CD14-positive monocyte (primary cell): ENCODE results near the gene PTAFR. TPM values are rescaled to one million over a fixed set of nuclear protein-coding genes. Genes with fewer than 3 reads are reported as not detected.
"Not testable (repeated sequence)": the region's sequence is repeated elsewhere in the genome, so short reads cannot be mapped to it uniquely, and the experiment has no call there.

Experiments used
- DNase-seq, 3 donors: peaks; one replicate each; pipeline ENCODE4 v3.0.0-alpha.2; 2011 to 2022
- H2AFZ ChIP-seq: 2 replicates; pipeline ENCODE4 v1.6.0; 2012; ENCODE audit warnings: mild to moderate bottlenecking, low read depth, low read length, inconsistent platforms; ENCODE audit not compliant: insufficient read depth, poor library complexity, severe bottlenecking
- H3K27ac ChIP-seq, 2 donors: 1 replicate in 1 of 2; 2 replicates in 1 of 2; pipeline ENCODE4 v1.5.1; 2012 to 2013; ENCODE audit warnings: low read length in 2 of 2, control low read depth in 1 of 2, inconsistent platforms in 1 of 2, low read depth in 1 of 2, mild to moderate bottlenecking in 1 of 2
- H3K27me3 ChIP-seq, 2 donors: one replicate each; pipeline versions ENCODE4 v1.6.0 to v1.6.1; 2011 to 2013; ENCODE audit warnings: low read length in 2 of 2; ENCODE audit not compliant: control insufficient read depth in 2 of 2, insufficient read depth in 2 of 2
- H3K36me3 ChIP-seq, 2 donors: replicated peaks in 1 of 2; 1 replicate in 1 of 2; 2 replicates in 1 of 2; pipeline versions ENCODE4 v1.5.1 to v1.6.1; 2012 to 2013; ENCODE audit warnings: low read length in 2 of 2, control low read depth in 1 of 2, inconsistent platforms in 1 of 2, mild to moderate bottlenecking in 1 of 2; ENCODE audit not compliant: insufficient read depth in 2 of 2, control insufficient read depth in 1 of 2
- H3K4me1 ChIP-seq, 2 donors: 1 replicate in 1 of 2; 2 replicates in 1 of 2; pipeline versions ENCODE4 v1.5.1 to v1.6.1; 2012 to 2013; ENCODE audit warnings: low read length in 2 of 2, control low read depth in 1 of 2, inconsistent platforms in 1 of 2, mild to moderate bottlenecking in 1 of 2, moderate library complexity in 1 of 2; ENCODE audit not compliant: insufficient read depth in 2 of 2, control insufficient read depth in 1 of 2
- H3K4me2 ChIP-seq: replicated peaks from 2 replicates; pipeline ENCODE3; 2012; ENCODE audit warnings: low read length, moderate library complexity, mild to moderate bottlenecking; ENCODE audit not compliant: poor library complexity, severe bottlenecking; ENCODE audit errors: extremely low read depth
- H3K4me3 ChIP-seq, 3 experiments: fragments of 200-600 bp in 1 of 3; sonication (generic) in 1 of 3; replicated peaks in 1 of 3; 1 replicate in 2 of 3; 2 replicates in 1 of 3; pipeline ENCODE4 v1.5.1; 2011 to 2013; ENCODE audit warnings: low read length in 3 of 3, mild to moderate bottlenecking in 3 of 3, control low read depth in 2 of 3, low read depth in 2 of 3, inconsistent platforms in 1 of 3, moderate library complexity in 1 of 3
- H3K79me2 ChIP-seq: 2 replicates; pipeline ENCODE4 v1.6.0; 2012; ENCODE audit warnings: mild to moderate bottlenecking, control low read depth, inconsistent platforms, low read length, moderate library complexity; ENCODE audit not compliant: insufficient read depth
- H3K9ac ChIP-seq: 2 replicates; pipeline ENCODE4 v1.6.0; 2017; ENCODE audit warnings: low read length, mild to moderate bottlenecking; ENCODE audit not compliant: insufficient read depth, poor library complexity, severe bottlenecking
- H3K9me3 ChIP-seq, 2 donors: replicated peaks in 1 of 2; 1 replicate in 1 of 2; 2 replicates in 1 of 2; pipeline versions ENCODE4 v1.5.1 to v1.6.1; 2012 to 2013; ENCODE audit warnings: low read length in 2 of 2, control low read depth in 1 of 2; ENCODE audit not compliant: control insufficient read depth in 1 of 2, insufficient read depth in 1 of 2
- H4K20me1 ChIP-seq: 2 replicates; pipeline ENCODE4 v1.6.0; 2012; ENCODE audit warnings: mild to moderate bottlenecking, low read length, control low read depth, moderate library complexity; ENCODE audit not compliant: insufficient read depth
- H3K27ac Mint-ChIP-seq, 7 donors: one replicate each; pipeline ENCODE4 v1.8.0; 2020; ENCODE audit warnings: mild to moderate bottlenecking in 7 of 7, mixed read lengths in 7 of 7, moderate library complexity in 6 of 7, inconsistent platforms in 2 of 7
- H3K27me3 Mint-ChIP-seq, 3 donors: one replicate each; pipeline ENCODE4 v1.8.0; 2021 to 2022; ENCODE audit warnings: low read depth in 3 of 3, mild to moderate bottlenecking in 3 of 3, mixed read lengths in 3 of 3, moderate library complexity in 3 of 3, inconsistent platforms in 1 of 3
- H3K36me3 Mint-ChIP-seq, 2 donors: one replicate each; pipeline ENCODE4 v1.8.0; 2020; ENCODE audit warnings: mixed read lengths in 2 of 2, inconsistent platforms in 1 of 2, mild to moderate bottlenecking in 1 of 2
- H3K4me1 Mint-ChIP-seq: one replicate; pipeline ENCODE4 v1.8.0; 2020; ENCODE audit warnings: mild to moderate bottlenecking, mixed read lengths
- H3K4me3 Mint-ChIP-seq, 2 donors: one replicate each; pipeline ENCODE4 v1.8.0; 2020; ENCODE audit warnings: mild to moderate bottlenecking in 2 of 2, mixed read lengths in 2 of 2, moderate library complexity in 1 of 2
- H3K9me3 Mint-ChIP-seq, 7 donors: one replicate each; pipeline ENCODE4 v1.8.0; 2020 to 2022; ENCODE audit warnings: mixed read lengths in 7 of 7, mild to moderate bottlenecking in 6 of 7, moderate library complexity in 6 of 7, inconsistent platforms in 2 of 7
- WGBS: methylation state at CpG from one replicate; pipeline ENCODE4 v1.1.5; 2013; ENCODE audit warnings: missing lambda C conversion rate; ENCODE audit not compliant: insufficient coverage; 5-methylcytosine and 5-hydroxymethylcytosine counted together
- intact Hi-C, 2 donors: fragments of 100-400 bp; cut with micrococcal nuclease; formaldehyde crosslinking; loops; one replicate each; pipeline versions ENCODE4 v1.15.0 to v1.15.1; 2023
- polyA plus RNA-seq, 3 donors: library from polyadenylated mRNA; depleted of rRNA in 1 of 3; unstranded in 2 of 3; stranded (reverse) in 1 of 3; fragments of 300-500 nt in 2 of 3; fragments of >200 nt in 1 of 3; fragmentation: Illumina TruSeq in 2 of 3; gene quantifications; 1 replicate in 2 of 3; 2 replicates in 1 of 3; pipeline ENCODE4 v1.2.3, GENCODE V29; 2012 to 2021
- TF ChIP-seq, protein P1 (sequence below): fragments of 200-600 bp; IDR thresholded peaks from one replicate; pipeline ENCODE4 v1.8.0; 2022; ENCODE audit warnings: antibody characterized with exemption, mild to moderate bottlenecking

Gene PTAFR
- polyA plus RNA-seq, 3 donors, result 115 to 347 (median 331) TPM

DNA sequence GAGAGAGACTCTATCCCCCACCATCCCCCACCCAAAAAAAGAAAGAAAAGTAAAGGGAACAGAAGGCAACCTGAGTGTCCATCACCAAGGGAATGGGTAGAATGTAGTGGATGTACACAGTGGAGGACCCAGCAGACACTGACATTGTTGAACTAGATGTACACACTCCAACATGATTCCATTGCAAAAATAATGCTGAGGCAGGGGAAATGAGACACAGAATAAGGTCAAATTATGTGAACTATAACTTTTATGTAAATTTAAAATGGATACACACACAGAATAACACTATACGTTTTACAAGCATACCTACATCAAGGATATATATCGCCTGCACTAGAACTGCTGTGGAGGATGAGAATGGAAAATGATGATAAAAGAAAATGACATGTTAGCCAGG, 34.8 kb downstream of the PTAFR start:
- Histone ChIP-seq H3K9me3 (no peaks in the 10 kb centered on the region), H3K27ac (no peak overlapping the region), H3K9ac (no peak overlapping the region), H3K36me3 (peaks cover 0 to 1% of the 10 kb centered on the region in 2 donors), H4K20me1 (no peaks in the 10 kb centered on the region), H3K4me1 (peaks cover 65 to 80% of the 10 kb centered on the region in 2 donors), H3K4me3 (no peak overlapping the region), H3K4me2 (no peak overlapping the region), H3K27me3 (no peaks in the 10 kb centered on the region), H2AFZ (no peak overlapping the region), H3K79me2 (no peaks in the 10 kb centered on the region)
- TF ChIP-seq, protein P1, sequence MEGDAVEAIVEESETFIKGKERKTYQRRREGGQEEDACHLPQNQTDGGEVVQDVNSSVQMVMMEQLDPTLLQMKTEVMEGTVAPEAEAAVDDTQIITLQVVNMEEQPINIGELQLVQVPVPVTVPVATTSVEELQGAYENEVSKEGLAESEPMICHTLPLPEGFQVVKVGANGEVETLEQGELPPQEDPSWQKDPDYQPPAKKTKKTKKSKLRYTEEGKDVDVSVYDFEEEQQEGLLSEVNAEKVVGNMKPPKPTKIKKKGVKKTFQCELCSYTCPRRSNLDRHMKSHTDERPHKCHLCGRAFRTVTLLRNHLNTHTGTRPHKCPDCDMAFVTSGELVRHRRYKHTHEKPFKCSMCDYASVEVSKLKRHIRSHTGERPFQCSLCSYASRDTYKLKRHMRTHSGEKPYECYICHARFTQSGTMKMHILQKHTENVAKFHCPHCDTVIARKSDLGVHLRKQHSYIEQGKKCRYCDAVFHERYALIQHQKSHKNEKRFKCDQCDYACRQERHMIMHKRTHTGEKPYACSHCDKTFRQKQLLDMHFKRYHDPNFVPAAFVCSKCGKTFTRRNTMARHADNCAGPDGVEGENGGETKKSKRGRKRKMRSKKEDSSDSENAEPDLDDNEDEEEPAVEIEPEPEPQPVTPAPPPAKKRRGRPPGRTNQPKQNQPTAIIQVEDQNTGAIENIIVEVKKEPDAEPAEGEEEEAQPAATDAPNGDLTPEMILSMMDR, result no peak
- peaks cover 69% of the 10 kb centered on the region for H3K4me1 Mint-ChIP-seq
- H3K4me3 Mint-ChIP-seq, result no peak overlapping the region
- intact Hi-C loops, result no loop called here
- peaks cover 0 to 4% (median 0%) of the 10 kb centered on the region in 3 donors for H3K27me3 Mint-ChIP-seq
- no CpG with 5 or more reads among the region's 2 CpGs for WGBS
- H3K9me3 Mint-ChIP-seq, result peaks cover 0 to 3% (median 0%) of the 10 kb centered on the region in 7 donors
- H3K27ac Mint-ChIP-seq, result peak overlapping the region in 3 of 7 donors; percentile 14 to 54 (median 48)
- H3K36me3 Mint-ChIP-seq, result peaks cover 1 to 3% of the 10 kb centered on the region in 2 donors
- no peak for DNase-seq

DNA sequence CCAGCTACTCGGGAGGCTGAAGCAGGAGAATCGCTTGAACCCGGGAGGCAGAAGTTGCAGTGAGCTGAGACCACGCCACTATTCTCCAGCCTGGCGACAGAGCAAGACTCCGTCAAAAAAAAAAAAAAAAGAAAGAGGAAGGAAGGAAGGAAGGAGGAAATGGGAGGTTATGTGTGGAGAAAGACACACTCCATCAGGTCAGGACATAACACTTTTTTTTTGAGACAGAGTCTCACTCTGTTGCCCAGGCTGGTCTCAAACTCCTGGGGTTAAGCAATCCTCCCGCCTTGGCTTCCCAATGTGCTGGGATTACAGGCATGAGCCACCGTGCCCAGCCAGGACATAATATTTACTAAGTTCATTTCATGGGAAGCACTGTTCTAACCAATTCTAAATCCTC, 36.6 kb downstream of the PTAFR start:
- peak overlapping the region; percentile 72 to 84 for H3K27ac ChIP-seq

More for the DNA sequence above, 36.6 kb downstream of the PTAFR start:
- peak overlapping the region in 1 of 2 donors; percentile 37 for H3K4me3 Mint-ChIP-seq
- intact Hi-C loops, result loop anchor here (2.0 to 5.0 kb wide), 3 partner anchors 25 to 48 kb away; no protein-coding TSS in a partner anchor
- DNase-seq, result peak in 2 of 3 donors; percentile 51 to 58
- not testable (repeated sequence) for H3K27me3 Mint-ChIP-seq, H3K79me2 ChIP-seq, H3K9me3 ChIP-seq, H3K36me3 Mint-ChIP-seq, H3K9me3 Mint-ChIP-seq, H3K27me3 ChIP-seq, H2AFZ ChIP-seq, H4K20me1 ChIP-seq, H3K36me3 ChIP-seq, H3K4me3 ChIP-seq
- H3K4me1 Mint-ChIP-seq, result peaks cover 78% of the 10 kb centered on the region
- Histone ChIP-seq H3K4me2 (peak overlapping the region; percentile 21), H3K9ac (peak overlapping the region; percentile 16), H3K4me1 (peaks cover 74 to 86% of the 10 kb centered on the region in 2 donors)
- 10% methylated on average over 2 of the region's 8 CpGs for WGBS
- H3K27ac Mint-ChIP-seq, result peak overlapping the region; percentile 96 to 100 (median 99)
